Panc1 (cell line): ENCODE measurements around the gene TMEM165.

Source experiments
- POLR2AphosphoS5 ChIP-seq: IDR thresholded peaks from 2 replicates; pipeline ENCODE4 v1.6.1; 2012; ENCODE audit warnings: mild to moderate bottlenecking, low read depth, low read length, moderate library complexity
- TCF7L2 ChIP-seq: IDR thresholded peaks from 2 replicates; pipeline ENCODE4 v1.6.1; 2011; ENCODE audit warnings: mild to moderate bottlenecking, low read depth, low read length, inconsistent platforms
- TF ChIP-seq, protein P1 (sequence below): fragments of 450-650 bp; IDR thresholded peaks from 2 replicates; pipeline ENCODE4 v1.5.1; 2017; ENCODE audit warnings: mild to moderate bottlenecking
- TF ChIP-seq, protein P2 (sequence below), 2 experiments: IDR thresholded peaks; 2 replicates each; pipeline ENCODE4 v1.6.1; 2011 to 2012; ENCODE audit warnings: low read depth in 2 of 2, control low read depth in 1 of 2, low read length in 1 of 2, mild to moderate bottlenecking in 1 of 2, moderate library complexity in 1 of 2; ENCODE audit not compliant: insufficient read depth in 1 of 2

DNA sequence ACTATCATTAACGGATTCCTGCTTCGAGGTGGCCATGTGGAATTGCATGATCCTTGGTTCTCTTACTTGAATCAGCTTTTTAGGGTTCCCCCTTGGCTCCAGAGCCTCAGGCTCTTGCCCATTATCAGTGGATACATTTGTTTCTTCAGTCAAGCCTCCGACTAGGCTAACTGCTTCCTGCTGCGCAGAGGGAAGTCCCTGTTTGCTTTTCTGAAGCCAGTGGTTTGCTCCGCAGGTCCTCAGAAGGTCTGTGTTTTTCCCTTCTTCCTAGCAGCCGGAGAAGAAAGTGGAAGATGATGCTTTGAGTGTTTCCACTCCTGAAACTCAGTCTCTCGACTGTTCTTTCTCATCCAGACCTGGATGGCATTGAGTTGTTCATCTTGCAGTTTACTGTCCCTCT is 29.1 kb upstream of the TMEM165 start:
- no peak for TF ChIP-seq TCF7L2
- TF ChIP-seq, protein P1, sequence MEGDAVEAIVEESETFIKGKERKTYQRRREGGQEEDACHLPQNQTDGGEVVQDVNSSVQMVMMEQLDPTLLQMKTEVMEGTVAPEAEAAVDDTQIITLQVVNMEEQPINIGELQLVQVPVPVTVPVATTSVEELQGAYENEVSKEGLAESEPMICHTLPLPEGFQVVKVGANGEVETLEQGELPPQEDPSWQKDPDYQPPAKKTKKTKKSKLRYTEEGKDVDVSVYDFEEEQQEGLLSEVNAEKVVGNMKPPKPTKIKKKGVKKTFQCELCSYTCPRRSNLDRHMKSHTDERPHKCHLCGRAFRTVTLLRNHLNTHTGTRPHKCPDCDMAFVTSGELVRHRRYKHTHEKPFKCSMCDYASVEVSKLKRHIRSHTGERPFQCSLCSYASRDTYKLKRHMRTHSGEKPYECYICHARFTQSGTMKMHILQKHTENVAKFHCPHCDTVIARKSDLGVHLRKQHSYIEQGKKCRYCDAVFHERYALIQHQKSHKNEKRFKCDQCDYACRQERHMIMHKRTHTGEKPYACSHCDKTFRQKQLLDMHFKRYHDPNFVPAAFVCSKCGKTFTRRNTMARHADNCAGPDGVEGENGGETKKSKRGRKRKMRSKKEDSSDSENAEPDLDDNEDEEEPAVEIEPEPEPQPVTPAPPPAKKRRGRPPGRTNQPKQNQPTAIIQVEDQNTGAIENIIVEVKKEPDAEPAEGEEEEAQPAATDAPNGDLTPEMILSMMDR = no peak
- no peak for TF ChIP-seq POLR2AphosphoS5
- TF ChIP-seq, protein P2, sequence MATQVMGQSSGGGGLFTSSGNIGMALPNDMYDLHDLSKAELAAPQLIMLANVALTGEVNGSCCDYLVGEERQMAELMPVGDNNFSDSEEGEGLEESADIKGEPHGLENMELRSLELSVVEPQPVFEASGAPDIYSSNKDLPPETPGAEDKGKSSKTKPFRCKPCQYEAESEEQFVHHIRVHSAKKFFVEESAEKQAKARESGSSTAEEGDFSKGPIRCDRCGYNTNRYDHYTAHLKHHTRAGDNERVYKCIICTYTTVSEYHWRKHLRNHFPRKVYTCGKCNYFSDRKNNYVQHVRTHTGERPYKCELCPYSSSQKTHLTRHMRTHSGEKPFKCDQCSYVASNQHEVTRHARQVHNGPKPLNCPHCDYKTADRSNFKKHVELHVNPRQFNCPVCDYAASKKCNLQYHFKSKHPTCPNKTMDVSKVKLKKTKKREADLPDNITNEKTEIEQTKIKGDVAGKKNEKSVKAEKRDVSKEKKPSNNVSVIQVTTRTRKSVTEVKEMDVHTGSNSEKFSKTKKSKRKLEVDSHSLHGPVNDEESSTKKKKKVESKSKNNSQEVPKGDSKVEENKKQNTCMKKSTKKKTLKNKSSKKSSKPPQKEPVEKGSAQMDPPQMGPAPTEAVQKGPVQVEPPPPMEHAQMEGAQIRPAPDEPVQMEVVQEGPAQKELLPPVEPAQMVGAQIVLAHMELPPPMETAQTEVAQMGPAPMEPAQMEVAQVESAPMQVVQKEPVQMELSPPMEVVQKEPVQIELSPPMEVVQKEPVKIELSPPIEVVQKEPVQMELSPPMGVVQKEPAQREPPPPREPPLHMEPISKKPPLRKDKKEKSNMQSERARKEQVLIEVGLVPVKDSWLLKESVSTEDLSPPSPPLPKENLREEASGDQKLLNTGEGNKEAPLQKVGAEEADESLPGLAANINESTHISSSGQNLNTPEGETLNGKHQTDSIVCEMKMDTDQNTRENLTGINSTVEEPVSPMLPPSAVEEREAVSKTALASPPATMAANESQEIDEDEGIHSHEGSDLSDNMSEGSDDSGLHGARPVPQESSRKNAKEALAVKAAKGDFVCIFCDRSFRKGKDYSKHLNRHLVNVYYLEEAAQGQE (IDR thresholded peaks at IDR 0.05; ENCODE audit: insufficient read depth in 1 of 2, low read depth in 2 of 2, low read length in 1 of 2) = no peak
